Measurements from ENCODE around the gene PHACTR4. TPM values are rescaled to one million over a fixed set of nuclear protein-coding genes. Genes with fewer than 3 reads are reported as not detected.
A peak's percentile ranks its signal among the peaks of the same experiment; 100 is the strongest.

The PHACTR4 gene
- total and polyA plus RNA-seq, 2 donors (not counting 3 experiments of a cell fraction or from before 2014, with no cell fraction given) = 25.4 to 61.0 TPM

GRCh38 chr1:28456078-28456477, 86.5 kb downstream of the PHACTR4 start:
- POLR2A ChIA-PET = no interaction called here
- Histone ChIP-seq H2AFZ (ENCODE audit: low read depth, low read length) (peak overlapping the region; percentile 14), H3K9me3 (replicated peaks; ENCODE audit: control insufficient read depth, insufficient read depth, low read length) (no peaks in the 10 kb centered on the region), H3K27ac (ENCODE audit: insufficient read depth, low read depth, low read length) (peak overlapping the region; percentile 83), H3K4me1 (ENCODE audit: control insufficient read depth, extremely low read depth, insufficient read depth, low read length) (peaks cover 56% of the 10 kb centered on the region), H3K9ac (replicated peaks; ENCODE audit: extremely low read depth, insufficient read depth, low read length) (peak overlapping the region; percentile 53), H3K4me2 (ENCODE audit: insufficient read depth, low read length) (peak overlapping the region; percentile 85), H3K4me3 (replicated peaks in 1 of 3; ENCODE audit: insufficient read depth in 1 of 3, low read depth in 1 of 3, low read length in 3 of 3) (no peak overlapping the region), H3K79me2 (ENCODE audit: control insufficient read depth, insufficient read depth, low read length) (peaks cover 10% of the 10 kb centered on the region), H3K36me3 (ENCODE audit: control insufficient read depth in 2 of 2, extremely low read depth in 1 of 2, insufficient read depth in 2 of 2, low read length in 2 of 2) (no peaks in the 10 kb centered on the region), H3K9me1 (replicated peaks; ENCODE audit: control insufficient read depth, extremely low read depth, insufficient read depth, low read length) (no peaks in the 10 kb centered on the region), H4K20me1 (replicated peaks; ENCODE audit: control insufficient read depth, extremely low read depth, insufficient read depth, low read length) (no peaks in the 10 kb centered on the region), H3K27me3 (ENCODE audit: control insufficient read depth in 2 of 2, insufficient read depth in 2 of 2, low read length in 2 of 2) (no peaks in the 10 kb centered on the region)
- peak; percentile 85 for FAIRE-seq
- DNase-seq (ENCODE audit: low read depth, low spot score) = peak; percentile 92
- dilution Hi-C loops (cut with MboI; ENCODE audit: extremely low pct_ligation_motif_present, low sequenced_read_pairs) = no loop called here
- CTCF ChIA-PET = interaction anchor here (0.9 to 1.9 kb wide), 5 partner anchors 9 to 102 kb away, joined by 3 to 7 read pairs (median 3); no protein-coding TSS in a partner anchor
- TF ChIP-seq CTCF (IDR thresholded peaks at IDR 0.05; ENCODE audit: extremely low read depth in 1 of 2, insufficient read depth in 1 of 2, low read depth in 1 of 2, low read length in 2 of 2) = no peak
- peak; percentile 37 for TF ChIP-seq JUN (IDR thresholded peaks at IDR 0.05; ENCODE audit: borderline replicate concordance, insufficient read depth, insufficient read length, low read depth)
- peak; percentile 80 for TF ChIP-seq POLR2A (IDR thresholded peaks at IDR 0.05; ENCODE audit: low read depth, low read length)
- no peak for TF ChIP-seq EZH2 (IDR thresholded peaks at IDR 0.05; ENCODE audit: borderline replicate concordance, low read depth, low read length, severe bottlenecking)
- TF ChIP-seq POLR2AphosphoS5 (IDR thresholded peaks at IDR 0.05; ENCODE audit: insufficient read depth, low read depth, low read length) = peak; percentile 70
- TF ChIP-seq MYC (IDR thresholded peaks at IDR 0.05; ENCODE audit: low read depth, low read length) = no peak
- no peak for TF ChIP-seq GATA2 (IDR thresholded peaks at IDR 0.05; ENCODE audit: insufficient read depth, insufficient read length, low read depth, low read length)
- peak; percentile 45 for TF ChIP-seq FOS (IDR thresholded peaks at IDR 0.05; ENCODE audit: borderline replicate concordance, insufficient read depth, low read length)
- TF ChIP-seq MAX (IDR thresholded peaks at IDR 0.05; ENCODE audit: insufficient read depth, insufficient read length) = peak; percentile 59
- intact Hi-C loops (cut with micrococcal nuclease) = loop anchor here (2.0 kb wide), 1 partner anchor 35 kb away; no protein-coding TSS in a partner anchor
- BruUV-seq (replicated peaks) = no TSS peak

Measured in endothelial cell of umbilical vein (primary cell).